ENCODE results near the gene STEEP1.

DNA sequence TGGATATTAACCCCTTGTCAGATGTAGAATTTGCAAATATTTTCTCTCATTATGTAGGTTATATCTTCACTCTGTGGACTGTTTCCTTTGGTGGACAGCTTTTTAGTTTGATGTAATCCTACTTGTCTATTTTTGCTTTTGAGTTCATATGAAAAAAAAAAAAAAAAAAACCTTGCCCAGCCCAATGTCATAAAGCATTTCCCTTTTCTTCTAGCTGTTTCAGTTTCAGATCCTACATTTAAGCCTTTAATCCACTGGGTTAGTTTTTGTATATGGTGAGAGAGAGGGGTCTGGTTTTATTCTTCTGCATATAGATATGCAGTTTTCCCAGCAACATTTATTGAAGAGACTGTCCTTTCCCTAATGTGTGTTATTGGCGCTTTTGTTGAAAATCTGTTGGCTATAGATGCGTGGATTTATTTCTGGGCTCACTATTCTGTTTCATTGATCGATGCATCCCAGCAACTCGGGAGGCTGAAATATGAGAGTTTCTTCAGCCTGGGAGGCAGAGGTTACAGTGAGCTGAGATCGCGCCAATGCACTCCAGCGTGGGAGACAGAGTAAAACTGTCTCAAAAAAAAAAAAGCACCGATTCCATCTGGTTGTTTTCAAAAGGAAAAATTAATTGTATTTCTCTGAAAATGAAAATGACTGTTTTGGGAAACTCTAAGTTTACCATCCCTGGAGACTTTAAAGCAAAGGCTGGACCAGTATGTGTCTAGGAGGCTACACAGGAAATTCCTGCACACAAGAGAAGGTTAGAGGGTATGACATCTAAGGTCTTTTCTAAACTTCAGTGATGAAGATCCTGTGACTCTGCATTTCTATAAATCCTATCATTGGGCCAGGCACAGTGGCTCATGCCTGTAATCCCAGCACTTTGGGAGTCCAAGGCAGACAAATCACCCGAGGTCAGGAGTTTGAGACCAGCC, 35.6 kb downstream of the STEEP1 start:
- TF ChIP-seq CTCF (conservative IDR thresholded peaks at IDR 0.05; ENCODE audit: low read length), result no peak
- TF ChIP-seq EZH2phosphoT487 (IDR thresholded peaks at IDR 0.05; ENCODE audit: borderline replicate concordance), result no peak
